NCI-H1417 (cell line): ENCODE data around the gene ARFGEF2.
"Not testable (repeated sequence)": the region's sequence is repeated elsewhere in the genome, so short reads cannot be mapped to it uniquely, and the experiment has no call there.

ENCODE experiments used
- DNase-seq, 3 experiments: peaks; one replicate each; lab custom pipeline; 2025; lab: John Stamatoyannopoulos, UW

The ARFGEF2 gene

DNA sequence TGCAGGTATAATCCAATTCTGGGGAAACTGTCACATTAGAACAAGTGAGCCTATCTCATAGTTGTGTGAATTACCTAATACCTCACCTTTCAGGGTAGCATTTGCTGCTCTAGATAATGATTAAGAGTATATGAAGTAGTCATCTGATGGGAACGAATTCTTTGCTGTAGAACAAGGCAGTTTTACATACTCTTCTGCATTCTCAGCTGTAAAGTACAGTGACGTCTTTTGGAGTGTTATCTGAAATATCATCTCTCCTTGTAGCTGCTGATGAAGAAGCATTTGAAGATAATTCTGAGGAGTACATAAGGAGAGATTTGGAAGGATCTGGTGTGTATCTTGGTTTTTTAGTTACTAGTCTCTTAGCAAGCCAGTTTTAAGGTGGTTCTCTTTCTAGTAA is 153.0 kb downstream of the ARFGEF2 start:
- no peak for DNase-seq

DNA sequence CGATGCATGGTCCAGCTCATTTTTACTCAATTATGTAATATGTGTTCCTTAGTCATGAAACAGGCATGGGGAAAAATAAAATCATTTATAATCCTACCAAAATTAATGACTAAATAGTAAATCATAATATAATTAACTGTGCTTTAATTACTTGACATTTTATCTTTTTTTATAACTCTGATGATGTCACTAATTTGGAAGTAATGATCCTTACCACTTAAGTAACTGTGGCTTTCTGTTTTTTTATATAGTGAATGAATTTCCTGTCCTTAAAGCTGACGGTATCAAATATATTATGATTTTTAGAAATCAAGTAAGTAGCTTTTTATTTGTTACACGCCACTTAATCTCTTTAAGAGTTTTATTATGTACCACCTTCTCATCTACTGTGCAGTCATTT is 156.8 kb downstream of the ARFGEF2 start:
- no peak for DNase-seq

DNA sequence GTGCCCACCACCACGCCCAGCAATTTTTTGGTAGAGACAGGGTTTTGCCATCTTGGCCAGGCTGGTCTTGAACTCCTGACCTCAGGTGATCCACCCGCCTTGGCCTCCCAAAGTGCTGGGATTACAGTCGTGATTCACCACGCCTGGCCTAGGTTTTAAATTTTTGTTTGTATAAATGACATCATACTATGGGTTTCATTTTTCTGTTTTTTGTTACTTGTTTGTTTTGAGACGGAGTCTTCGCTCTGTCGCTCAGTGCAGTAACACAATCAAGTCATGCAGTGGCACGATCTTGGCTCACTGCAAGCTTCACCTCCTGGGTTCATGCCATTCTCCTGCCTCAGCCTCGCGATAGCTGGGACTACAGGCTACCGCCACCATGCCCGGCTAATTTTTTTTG is 160.8 kb downstream of the ARFGEF2 start:
- DNase-seq = not testable (repeated sequence)
